Measurements from ENCODE around the gene SORCS2.

The SORCS2 gene

GRCh38 chr4:7687796-7688195 is 495.5 kb downstream of the SORCS2 start:
- in situ Hi-C loops (cut with HindIII; ENCODE audit: low sequenced_read_pairs): loop anchor here (25.0 kb wide), 2 partner anchors 100 to 175 kb away; no protein-coding TSS in a partner anchor

- in situ Hi-C loops (cut with HindIII; ENCODE audit: low sequenced_read_pairs): loop anchor here (25.0 kb wide), 2 partner anchors 97 to 178 kb away; no protein-coding TSS in a partner anchor
Observed at GRCh38 chr4:7689773-7690693, 497.7 kb downstream of the SORCS2 start.

- in situ Hi-C loops (cut with HindIII; ENCODE audit: low sequenced_read_pairs): loop anchor here (25.0 kb wide), 2 partner anchors 96 to 179 kb away; no protein-coding TSS in a partner anchor
Observed at GRCh38 chr4:7691061-7691460, 498.7 kb downstream of the SORCS2 start.

GRCh38 chr4:7691982-7692381 is 499.6 kb downstream of the SORCS2 start:
- in situ Hi-C loops (cut with HindIII; ENCODE audit: low sequenced_read_pairs): loop anchor here (25.0 kb wide), 2 partner anchors 95 to 180 kb away; no protein-coding TSS in a partner anchor

- in situ Hi-C loops (cut with HindIII; ENCODE audit: low sequenced_read_pairs): loop anchor here (25.0 kb wide), 2 partner anchors 95 to 180 kb away; no protein-coding TSS in a partner anchor
Observed at GRCh38 chr4:7692451-7693236, 500.3 kb downstream of the SORCS2 start.

GRCh38 chr4:7693237-7693608 is 500.9 kb downstream of the SORCS2 start:
- in situ Hi-C loops (cut with HindIII; ENCODE audit: low sequenced_read_pairs): loop anchor here (25.0 kb wide), 2 partner anchors 94 to 181 kb away; no protein-coding TSS in a partner anchor

GRCh38 chr4:7693711-7694110 is 501.4 kb downstream of the SORCS2 start:
- in situ Hi-C loops (cut with HindIII; ENCODE audit: low sequenced_read_pairs): loop anchor here (25.0 kb wide), 2 partner anchors 94 to 181 kb away; no protein-coding TSS in a partner anchor

GRCh38 chr4:7694324-7694723 is 502.0 kb downstream of the SORCS2 start:
- in situ Hi-C loops (cut with HindIII; ENCODE audit: low sequenced_read_pairs): loop anchor here (25.0 kb wide), 2 partner anchors 93 to 182 kb away; no protein-coding TSS in a partner anchor

- in situ Hi-C loops (cut with HindIII; ENCODE audit: low sequenced_read_pairs): loop anchor here (25.0 kb wide), 2 partner anchors 90 to 185 kb away; no protein-coding TSS in a partner anchor
Observed at GRCh38 chr4:7697343-7697742, 505.0 kb downstream of the SORCS2 start.

GRCh38 chr4:7697821-7698220 is 505.5 kb downstream of the SORCS2 start:
- in situ Hi-C loops (cut with HindIII; ENCODE audit: low sequenced_read_pairs): loop anchor here (25.0 kb wide), 2 partner anchors 89 to 186 kb away; no protein-coding TSS in a partner anchor

- in situ Hi-C loops (cut with HindIII; ENCODE audit: low sequenced_read_pairs): loop anchor here (25.0 kb wide), 2 partner anchors 89 to 186 kb away; no protein-coding TSS in a partner anchor
Observed at GRCh38 chr4:7698584-7698983, 506.2 kb downstream of the SORCS2 start.

GRCh38 chr4:7699031-7699430 is 506.7 kb downstream of the SORCS2 start:
- in situ Hi-C loops (cut with HindIII; ENCODE audit: low sequenced_read_pairs): loop anchor here (25.0 kb wide), 2 partner anchors 88 to 187 kb away; no protein-coding TSS in a partner anchor

- in situ Hi-C loops (cut with HindIII; ENCODE audit: low sequenced_read_pairs): loop anchor here (25.0 kb wide), 2 partner anchors 87 to 188 kb away; no protein-coding TSS in a partner anchor
Observed at GRCh38 chr4:7699825-7700224, 507.5 kb downstream of the SORCS2 start.

GRCh38 chr4:7700665-7701064 is 508.3 kb downstream of the SORCS2 start:
- in situ Hi-C loops (cut with HindIII; ENCODE audit: low sequenced_read_pairs): no loop called here

- in situ Hi-C loops (cut with HindIII; ENCODE audit: low sequenced_read_pairs): no loop called here
Observed at GRCh38 chr4:7701866-7702649, 509.7 kb downstream of the SORCS2 start.

GRCh38 chr4:7703688-7704087 is 511.4 kb downstream of the SORCS2 start:
- in situ Hi-C loops (cut with HindIII; ENCODE audit: low sequenced_read_pairs): no loop called here

- in situ Hi-C loops (cut with HindIII; ENCODE audit: low sequenced_read_pairs): no loop called here
Observed at GRCh38 chr4:7704091-7704490, 511.8 kb downstream of the SORCS2 start.

- in situ Hi-C loops (cut with HindIII; ENCODE audit: low sequenced_read_pairs): no loop called here
Observed at GRCh38 chr4:7704625-7705024, 512.3 kb downstream of the SORCS2 start.

GRCh38 chr4:7705062-7705461 is 512.7 kb downstream of the SORCS2 start:
- in situ Hi-C loops (cut with HindIII; ENCODE audit: low sequenced_read_pairs): no loop called here

- in situ Hi-C loops (cut with HindIII; ENCODE audit: low sequenced_read_pairs): no loop called here
Observed at GRCh38 chr4:7705593-7705992, 513.3 kb downstream of the SORCS2 start.

Measured in DLD1 (cell line).